Heart left ventricle (tissue), 16 donors: ENCODE measurements around the gene CD244. TPM values are rescaled to one million over a fixed set of nuclear protein-coding genes. Genes with fewer than 3 reads are reported as not detected.
A peak's percentile ranks its signal among the peaks of the same experiment; 100 is the strongest.
"Not testable (repeated sequence)": the region's sequence is repeated elsewhere in the genome, so short reads cannot be mapped to it uniquely, and the experiment has no call there.

Experiments used
- ATAC-seq, 4 donors: fragments of 200-7000 bp; cut with Tn5 transposase; one replicate each; pipeline ENCODE4 v1.9.1; 2020 to 2022; ENCODE audit warnings: moderate library complexity in 4 of 4, mild to moderate bottlenecking in 3 of 4, moderate number of reproducible peaks in 1 of 4
- DNase-seq, 5 donors: peaks; one replicate each; pipeline ENCODE4 v3.0.0-alpha.2; 2020
- H3K27ac ChIP-seq, 12 donors: fragments of 200-600 bp; sonication (generic) in 4 of 12; one replicate each; pipeline versions ENCODE4 v1.5.0 to v1.8.0; 2016 to 2022; ENCODE audit warnings: mild to moderate bottlenecking in 2 of 12
- H3K27me3 ChIP-seq, 9 donors: fragments of 200-600 bp; sonication (generic) in 2 of 9; one replicate each; pipeline versions ENCODE4 v1.5.1 to v1.8.0; 2016 to 2022; ENCODE audit warnings: mild to moderate bottlenecking in 3 of 9
- H3K36me3 ChIP-seq, 9 donors: fragments of 200-600 bp; sonication (generic) in 2 of 9; one replicate each; pipeline versions ENCODE4 v1.5.0 to v1.8.0; 2018 to 2022; ENCODE audit warnings: mild to moderate bottlenecking in 2 of 9
- H3K4me1 ChIP-seq, 12 donors: fragments of 200-600 bp; sonication (generic) in 4 of 12; one replicate each; pipeline versions ENCODE4 v1.5.0 to v1.8.0; 2016 to 2022; ENCODE audit warnings: mild to moderate bottlenecking in 3 of 12
- H3K4me3 ChIP-seq, 12 donors: fragments of 200-600 bp; sonication (generic) in 4 of 12; one replicate each; pipeline versions ENCODE4 v1.5.0 to v1.8.0; 2017 to 2022; ENCODE audit warnings: mild to moderate bottlenecking in 9 of 12, moderate library complexity in 4 of 12
- H3K9me3 ChIP-seq, 12 donors: fragments of 200-600 bp; sonication (generic) in 4 of 12; one replicate each; pipeline versions ENCODE4 v1.5.0 to v1.8.0; 2016 to 2022; ENCODE audit warnings: mild to moderate bottlenecking in 1 of 12
- POLR2A ChIP-seq, 2 donors: fragments of 450-650 bp; IDR thresholded peaks; one replicate each; pipeline ENCODE4 v1.6.1; 2017; ENCODE audit warnings: antibody characterized with exemption in 2 of 2, mild to moderate bottlenecking in 2 of 2, moderate library complexity in 2 of 2
- WGBS, 4 donors: extraction: QIAGEN DNeasy Blood & Tissue Kit in 2 of 4; methylation state at CpG; one replicate each; pipeline versions ENCODE4 v1.1.5 to v1.1.7; 2013 to 2018; 5-methylcytosine and 5-hydroxymethylcytosine counted together
- intact Hi-C, 10 donors: fragments of 100-400 bp; cut with DNase I; formaldehyde crosslinking; loops; one replicate each; pipeline versions ENCODE4 v1.11.1 to v1.14.2; 2022
- polyA plus RNA-seq, 2 donors: library from polyadenylated mRNA; stranded (reverse); fragments of 200-250 nt; gene quantifications; one replicate each; pipeline ENCODE4 v1.2.3, GENCODE V29; 2013
- total RNA-seq, 9 donors: library from RNA; depleted of rRNA in 2 of 9; stranded (reverse); fragments of >200 nt in 2 of 9; fragmentation: NEBNext Ultra II Directional in 3 of 9; extraction: Animal tissue kit (Norgen Biotek cat#: 25700) in 3 of 9; gene quantifications; one replicate each; pipeline versions ENCODE4 v1.1.0 to v1.2.4, GENCODE V29; 2016 to 2023
- TF ChIP-seq, protein P1 (sequence below), 12 donors: fragments of 200-600 bp; sonication (generic) in 4 of 12; IDR thresholded peaks; one replicate each; pipeline versions ENCODE4 v1.5.0 to v1.8.0; 2018 to 2022; ENCODE audit warnings: antibody characterized with exemption in 12 of 12, mild to moderate bottlenecking in 5 of 12
- donor health status: ischemic (EF 13 %, LVEDD 7.1; RV severe dilation, severe dysfunction).
- donor health status: healthy with polysubstance abuse.
- donor health status: DM: no; HTN: yes; CAD: no.
- donor health status: DM: no; HTN: no; CAD: no.
- donor health status: ischemic (EF 25% LVEDD 6.9; RV normal size, moderate dysfunction).
- donor health status: ischemic (EF 25% LVEDD 5.7; RV mildly dilated, moderate dysfunction).
- donor health status: healthy.
- donor health status: DM: yes; HTN: yes; CAD: no.
- donor health status: ischemic (EF 35%, LVEDD 5.7; RV mildly dilated, moderate dysfunction).
- donor health status: nonischemic (EF 11% LVEDD 7.7; RV severe dilation, severe dysfunction).
- donor health status: DM: yes; HTN: yes; CAD: no.
- donor health status: PGD.
- donor health status: ischemic (EF 29% LVEDD 5.4; RV normal size, mild dysfunction).
- donor health status: nonischemic (EF 23%, LVEDD 6.1; RV moderate dilation, normal function).

Gene CD244
- total and polyA plus RNA-seq, 11 donors: 0.08 to 2.2 (median 0.29) TPM; not detected in 5

DNA sequence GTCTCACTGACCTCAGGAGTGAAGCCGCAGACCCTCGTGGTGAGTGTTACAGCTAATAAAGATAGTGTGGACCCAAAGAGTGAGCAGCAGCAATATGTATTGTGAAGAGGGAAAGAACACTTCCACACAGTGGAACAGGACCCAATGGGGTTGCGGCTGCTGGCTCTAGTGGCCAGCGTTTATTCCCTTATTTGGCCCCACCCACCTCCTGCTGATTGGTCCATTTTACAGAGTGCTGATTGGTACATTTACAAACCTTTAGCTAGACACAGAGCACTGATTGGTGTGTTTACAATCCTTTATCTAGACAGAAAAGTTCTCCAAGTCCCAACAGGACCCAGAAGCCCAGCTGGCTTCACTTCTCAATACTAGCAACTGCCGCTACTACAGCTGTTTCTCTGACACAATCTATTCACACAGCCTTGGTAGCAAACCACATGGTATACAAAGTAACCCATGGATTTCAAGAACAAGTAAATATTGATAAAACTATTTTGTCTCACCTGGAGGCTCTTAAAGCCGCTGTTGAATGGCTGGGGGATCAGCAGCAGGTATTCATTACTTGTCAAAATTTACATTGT lies 47.6 kb upstream of the CD244 start:
- Histone ChIP-seq H3K9me3 (no peaks in the 10 kb centered on the region), H3K4me1 (peaks cover 0 to 39% (median 3%) of the 10 kb centered on the region in 12 donors), H3K27me3 (no peaks in the 10 kb centered on the region), H3K36me3 (no peaks in the 10 kb centered on the region), H3K27ac (no peak overlapping the region), H3K4me3 (no peak overlapping the region)
- TF ChIP-seq, protein P1, sequence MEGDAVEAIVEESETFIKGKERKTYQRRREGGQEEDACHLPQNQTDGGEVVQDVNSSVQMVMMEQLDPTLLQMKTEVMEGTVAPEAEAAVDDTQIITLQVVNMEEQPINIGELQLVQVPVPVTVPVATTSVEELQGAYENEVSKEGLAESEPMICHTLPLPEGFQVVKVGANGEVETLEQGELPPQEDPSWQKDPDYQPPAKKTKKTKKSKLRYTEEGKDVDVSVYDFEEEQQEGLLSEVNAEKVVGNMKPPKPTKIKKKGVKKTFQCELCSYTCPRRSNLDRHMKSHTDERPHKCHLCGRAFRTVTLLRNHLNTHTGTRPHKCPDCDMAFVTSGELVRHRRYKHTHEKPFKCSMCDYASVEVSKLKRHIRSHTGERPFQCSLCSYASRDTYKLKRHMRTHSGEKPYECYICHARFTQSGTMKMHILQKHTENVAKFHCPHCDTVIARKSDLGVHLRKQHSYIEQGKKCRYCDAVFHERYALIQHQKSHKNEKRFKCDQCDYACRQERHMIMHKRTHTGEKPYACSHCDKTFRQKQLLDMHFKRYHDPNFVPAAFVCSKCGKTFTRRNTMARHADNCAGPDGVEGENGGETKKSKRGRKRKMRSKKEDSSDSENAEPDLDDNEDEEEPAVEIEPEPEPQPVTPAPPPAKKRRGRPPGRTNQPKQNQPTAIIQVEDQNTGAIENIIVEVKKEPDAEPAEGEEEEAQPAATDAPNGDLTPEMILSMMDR (IDR thresholded peaks at IDR 0.05): no peak
- no peak for TF ChIP-seq POLR2A (IDR thresholded peaks at IDR 0.05)
- intact Hi-C loops: no loop called here
- DNase-seq (no peak), ATAC-seq (no peak)
- 73 to 89% (median 84%) methylated on average over 6 of the region's 6 CpGs for WGBS, 4 donors

DNA sequence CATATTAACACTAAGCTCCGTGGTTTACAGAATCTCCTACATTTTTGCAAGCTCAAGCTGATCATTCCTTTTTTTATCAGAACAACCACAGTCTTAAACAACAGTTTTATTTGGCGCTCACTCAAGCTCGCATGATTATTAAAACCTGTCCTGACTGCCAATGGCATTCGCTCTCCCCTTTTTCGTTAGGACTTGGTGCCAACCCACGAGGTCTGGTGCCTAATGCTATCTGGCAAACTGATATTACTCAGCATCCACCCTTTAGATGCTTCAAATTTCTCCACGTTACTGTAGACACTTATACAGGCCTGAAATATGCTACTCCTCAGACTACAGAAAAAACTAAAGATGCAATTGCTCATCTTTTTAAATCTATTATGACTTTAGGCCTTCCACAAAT lies 45.3 kb upstream of the CD244 start:
- Histone ChIP-seq H3K36me3 (no peaks in the 10 kb centered on the region), H3K4me3 (no peak overlapping the region), H3K27me3 (no peaks in the 10 kb centered on the region), H3K27ac (peak overlapping the region in 1 of 12 donors; percentile 2), H3K9me3 (no peaks in the 10 kb centered on the region), H3K4me1 (peaks cover 0 to 44% (median 4%) of the 10 kb centered on the region in 12 donors)
- 32 to 43% (median 37%) methylated on average over 7 of the region's 7 CpGs for WGBS, 4 donors
- peak in 2 of 4 donors; percentile 41 to 45 for ATAC-seq
- TF ChIP-seq, protein P1 (IDR thresholded peaks at IDR 0.05): no peak
- TF ChIP-seq POLR2A (IDR thresholded peaks at IDR 0.05): no peak
- DNase-seq: peak in 1 of 5 donors; percentile 22
- intact Hi-C loops: no loop called here

DNA sequence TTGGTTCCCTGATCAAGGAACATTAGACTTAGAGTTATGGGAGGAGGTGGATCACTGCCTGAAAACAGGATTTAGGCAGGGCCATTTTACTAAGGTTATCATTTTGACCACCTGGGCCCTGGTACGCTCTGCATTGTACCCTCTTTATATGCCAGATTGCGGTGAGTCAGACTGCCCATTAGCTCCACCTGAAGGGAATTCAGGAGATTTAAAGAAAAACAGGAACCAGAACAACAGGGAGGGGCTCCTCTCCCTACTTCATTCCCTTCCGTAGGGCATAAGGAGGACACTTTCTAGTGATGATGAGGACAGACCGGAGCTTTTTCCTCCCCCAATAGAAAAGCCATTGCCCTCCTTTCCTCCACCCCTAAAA lies 42.9 kb upstream of the CD244 start:
- intact Hi-C loops: no loop called here
- Histone ChIP-seq H3K9me3 (peaks cover 0 to 1% (median 0%) of the 10 kb centered on the region in 12 donors), H3K27ac (peak overlapping the region in 2 of 12 donors; percentile 7 to 8), H3K27me3 (no peaks in the 10 kb centered on the region), H3K36me3 (no peaks in the 10 kb centered on the region), H3K4me3 (no peak overlapping the region), H3K4me1 (peaks cover 0 to 34% (median 2%) of the 10 kb centered on the region in 12 donors)
- DNase-seq (no peak), ATAC-seq (no peak)
- TF ChIP-seq POLR2A (IDR thresholded peaks at IDR 0.05): no peak
- TF ChIP-seq, protein P1 (IDR thresholded peaks at IDR 0.05): no peak
- 71 to 77% (median 75%) methylated on average over 4 of the region's 4 CpGs for WGBS, 4 donors

DNA sequence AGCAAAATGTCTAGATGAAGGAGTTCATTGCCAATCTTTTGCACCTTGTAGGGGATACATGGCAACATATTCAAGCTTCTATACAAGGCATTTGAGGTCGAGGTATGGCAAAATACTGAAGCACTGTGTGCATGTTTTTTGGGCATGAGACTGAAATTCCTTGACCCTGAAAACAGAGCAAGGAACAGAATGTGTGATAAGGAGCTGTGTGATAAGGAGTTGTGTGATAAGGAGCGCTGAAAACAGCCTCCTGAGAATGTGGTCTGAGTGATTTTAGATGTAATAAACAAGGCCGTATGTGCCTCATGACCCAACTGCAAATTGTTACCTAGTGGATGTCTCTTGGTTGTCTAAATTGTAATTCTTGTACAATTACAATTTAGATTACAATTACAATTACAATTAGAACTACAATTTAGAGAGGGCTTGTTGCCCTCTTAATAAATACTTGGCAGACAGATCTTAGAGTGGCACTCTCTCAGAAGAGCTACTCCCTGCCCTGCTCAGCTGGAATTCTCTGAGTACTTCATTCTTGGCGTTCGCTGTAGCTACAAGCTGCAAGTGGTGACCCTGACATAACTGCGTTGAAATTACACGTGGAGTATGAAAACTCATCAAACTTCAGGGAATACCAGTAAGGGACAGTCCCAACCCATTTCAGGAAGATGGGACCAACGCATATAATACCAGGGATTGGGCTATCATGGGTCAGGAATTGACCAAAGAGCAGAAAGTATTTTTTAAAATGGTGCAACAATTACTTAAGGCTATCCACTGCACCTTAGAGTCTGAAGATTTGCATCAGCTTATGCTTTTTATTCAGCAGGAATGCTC lies 42.3 kb upstream of the CD244 start:
- Histone ChIP-seq H3K36me3 (no peaks in the 10 kb centered on the region), H3K4me1 (peaks cover 0 to 34% (median 2%) of the 10 kb centered on the region in 12 donors), H3K4me3 (no peak overlapping the region), H3K27me3 (no peaks in the 10 kb centered on the region), H3K9me3 (peaks cover 0 to 3% (median 0%) of the 10 kb centered on the region in 12 donors), H3K27ac (peak overlapping the region in 2 of 12 donors; percentile 8 to 14)
- peak in 3 of 4 donors; percentile 44 to 55 (median 48) for ATAC-seq
- no peak for DNase-seq
- TF ChIP-seq, protein P1 (IDR thresholded peaks at IDR 0.05): no peak
- TF ChIP-seq POLR2A (IDR thresholded peaks at IDR 0.05): no peak
- intact Hi-C loops: no loop called here
- 28 to 40% (median 32%) methylated on average over 8 of the region's 8 CpGs for WGBS, 4 donors

DNA sequence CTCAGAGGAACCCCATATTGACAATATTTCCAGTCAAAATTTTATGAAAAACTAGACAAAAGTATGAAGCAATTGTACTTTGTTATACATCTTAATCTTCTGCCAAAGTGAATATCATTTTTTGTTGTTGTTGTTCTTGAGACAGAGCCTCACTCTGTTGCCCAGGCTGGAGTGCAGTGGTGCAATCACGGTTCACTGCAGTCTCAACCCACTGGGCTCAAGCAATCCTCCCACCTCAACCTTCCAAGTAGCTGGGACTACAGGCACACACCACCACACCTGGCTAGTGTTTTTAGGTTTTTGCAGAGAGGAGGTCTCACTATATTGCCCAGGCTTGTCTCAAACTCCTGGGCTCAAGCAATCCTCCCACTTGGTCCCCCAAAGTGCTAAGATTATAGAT lies 39.6 kb upstream of the CD244 start:
- ATAC-seq, H3K27ac ChIP-seq, H3K36me3 ChIP-seq, intact Hi-C loops, H3K27me3 ChIP-seq, DNase-seq, H3K4me3 ChIP-seq, H3K9me3 ChIP-seq: not testable (repeated sequence)
- peaks cover 0 to 17% (median 0%) of the 10 kb centered on the region in 12 donors for H3K4me1 ChIP-seq
- 76 to 91% (median 83%) methylated on average over 1 of the region's 1 CpG for WGBS, 4 donors
